NCI-H146 (cell line): ENCODE results near the gene LDB3.

ENCODE experiments used
- DNase-seq: peaks from one replicate; lab custom pipeline; 2025; lab: John Stamatoyannopoulos, UW

Gene LDB3

DNA sequence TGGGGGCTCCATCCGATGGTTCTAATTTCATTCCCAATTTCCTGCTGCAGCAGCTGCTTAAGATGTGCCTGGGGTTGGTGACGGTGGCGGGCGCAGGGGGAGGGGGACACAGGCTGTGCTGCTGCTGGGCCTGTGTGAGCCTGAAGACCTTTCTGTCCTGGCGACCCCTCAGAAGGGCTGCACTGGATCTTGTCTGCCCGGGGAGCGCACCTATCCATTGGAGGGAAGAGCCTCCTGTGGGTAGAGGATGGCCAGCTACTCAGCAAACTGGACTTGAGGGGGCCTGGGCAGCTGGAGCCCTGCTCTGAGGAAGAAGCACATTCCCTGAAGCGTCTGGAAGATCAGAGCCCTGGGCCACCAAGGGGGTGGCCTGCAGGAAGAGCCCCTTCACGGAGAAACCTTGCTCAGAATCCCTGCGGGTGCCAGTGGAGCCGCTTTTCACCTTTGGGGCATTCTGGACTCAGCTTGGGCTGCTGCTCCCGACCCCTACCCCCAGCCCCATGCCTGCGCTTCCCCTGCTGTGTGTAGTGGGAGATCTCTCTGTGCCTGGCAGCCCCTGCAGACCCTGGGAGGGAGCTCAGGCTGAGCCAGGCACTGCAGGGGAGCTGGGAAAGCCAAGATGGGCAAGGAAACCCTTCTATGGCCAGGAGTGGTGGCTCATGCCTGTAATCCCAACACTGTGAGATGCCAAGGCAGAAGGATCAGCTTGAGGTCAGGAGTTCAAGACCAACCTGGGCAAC is 17.8 kb downstream of the LDB3 start:
- DNase-seq = no peak

- no peak for DNase-seq
Measured at GRCh38 chr10:86686972-86687371, 18.7 kb downstream of the LDB3 start.

GRCh38 chr10:86687750-86688149 is 19.4 kb downstream of the LDB3 start:
- no peak for DNase-seq

DNA sequence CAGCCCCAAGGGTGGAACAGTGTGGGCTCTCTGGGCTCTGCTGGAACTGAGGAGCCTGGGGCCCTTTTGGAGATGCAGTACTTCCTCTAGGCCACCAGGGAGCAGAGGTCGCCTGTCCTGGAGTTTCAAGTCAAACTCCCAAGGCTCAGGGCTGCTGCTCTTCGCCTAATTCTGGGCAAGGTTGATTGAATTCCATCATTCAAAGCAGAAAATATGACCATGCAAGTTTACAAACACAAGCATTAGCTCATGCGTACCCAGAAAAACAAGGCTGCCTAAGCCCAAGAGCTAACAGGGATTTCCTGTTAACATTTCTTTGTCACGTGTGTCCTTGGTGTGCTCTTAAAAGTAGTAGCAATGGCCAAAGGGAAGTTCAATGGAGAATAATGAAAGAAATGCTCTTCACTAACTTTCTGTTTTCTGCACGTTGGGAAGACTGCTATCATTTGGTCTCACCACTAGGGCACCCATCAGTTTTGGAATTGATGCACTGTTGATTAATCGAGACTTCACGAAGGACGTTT is 20.1 kb downstream of the LDB3 start:
- peak; percentile 65 for DNase-seq

GRCh38 chr10:86689146-86689545 is 20.8 kb downstream of the LDB3 start:
- DNase-seq = no peak

DNA sequence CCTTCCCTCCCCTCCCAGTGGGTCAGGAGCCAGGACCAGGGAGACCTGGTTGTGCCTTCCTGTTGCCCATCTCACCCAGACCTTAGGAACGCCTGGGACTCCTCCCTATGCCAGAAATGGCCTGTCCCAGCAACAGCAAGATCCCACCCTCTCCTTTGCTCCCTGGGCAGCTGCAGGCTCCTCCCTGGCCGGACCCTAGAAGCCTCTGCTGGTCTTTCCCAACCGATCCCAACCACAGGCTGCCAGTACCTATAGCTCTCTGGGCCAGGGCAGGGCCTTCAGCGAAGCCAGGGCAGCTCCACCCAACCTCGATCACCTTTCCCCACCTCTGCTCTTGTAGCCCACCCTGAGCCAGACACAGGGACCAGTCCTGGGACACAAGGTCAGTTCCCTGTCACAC is 21.9 kb downstream of the LDB3 start:
- DNase-seq = no peak

DNA sequence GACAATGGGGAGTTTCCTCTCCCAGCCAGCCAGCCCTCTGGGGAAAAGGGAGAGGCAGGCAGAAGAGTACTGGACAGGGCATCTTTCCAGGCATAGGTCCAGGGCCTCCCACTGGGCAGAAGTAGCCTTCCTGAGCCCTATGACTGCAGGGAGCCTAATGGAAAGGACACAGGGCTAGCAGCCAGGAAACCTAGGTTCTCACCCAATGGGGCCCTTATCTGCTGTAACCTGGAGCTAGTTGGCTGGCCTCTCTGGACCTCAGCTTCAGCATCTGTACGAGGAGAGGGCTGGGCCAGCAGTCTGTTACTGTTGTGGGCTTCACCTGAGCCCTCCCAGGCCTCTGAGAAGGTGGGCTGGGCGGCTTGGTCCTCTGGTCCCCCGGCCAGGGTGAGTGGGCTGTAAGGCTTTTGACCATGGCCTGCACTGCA is 22.4 kb downstream of the LDB3 start:
- no peak for DNase-seq

GRCh38 chr10:86691333-86692022 is 23.2 kb downstream of the LDB3 start:
- no peak for DNase-seq

DNA sequence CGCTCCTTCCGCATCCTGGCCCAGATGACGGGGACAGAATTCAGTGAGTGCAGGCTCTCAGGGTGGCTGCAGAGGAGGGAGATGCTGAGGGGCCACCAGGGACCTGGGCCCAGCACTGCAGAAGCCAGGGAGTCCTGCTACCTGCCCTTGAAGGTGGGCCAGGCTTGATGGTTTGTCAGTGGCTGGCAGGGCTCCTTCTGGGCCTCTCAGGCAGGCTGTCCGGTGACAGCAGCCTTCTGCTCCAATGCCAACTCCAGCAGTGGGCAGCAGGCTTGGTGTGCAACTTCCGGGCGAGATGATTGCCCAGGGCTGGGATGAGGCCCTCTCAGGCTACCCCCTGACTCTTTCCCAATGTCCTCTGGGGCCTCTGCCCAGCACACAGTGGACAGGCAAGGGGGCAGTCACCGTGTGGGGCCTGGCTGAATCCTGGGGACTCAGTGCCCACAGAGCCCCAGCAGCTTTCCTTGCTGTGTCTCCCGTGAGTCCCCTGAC is 23.8 kb downstream of the LDB3 start:
- DNase-seq = no peak

DNA sequence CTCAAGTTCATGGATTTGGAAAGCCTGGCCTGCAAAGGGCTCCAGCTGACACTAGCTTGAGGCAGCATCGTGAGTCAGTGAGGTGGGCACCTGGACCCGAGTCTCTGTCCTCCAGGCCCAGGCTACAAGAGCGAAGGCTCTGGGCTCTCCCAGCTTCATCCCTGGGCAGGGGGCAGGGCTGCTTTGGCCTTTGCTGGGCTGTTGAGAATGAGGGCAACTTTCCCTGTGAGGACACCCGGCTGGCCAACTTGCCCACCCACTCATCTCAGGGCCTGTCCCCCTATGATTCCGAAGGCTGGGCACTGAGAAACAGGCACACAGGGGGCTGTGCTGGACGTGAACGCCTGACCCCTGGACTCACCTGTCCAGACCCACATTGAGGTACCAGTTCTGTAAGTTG is 24.4 kb downstream of the LDB3 start:
- DNase-seq = no peak

- DNase-seq = no peak
Measured at GRCh38 chr10:86693275-86693674, 25.0 kb downstream of the LDB3 start.

DNA sequence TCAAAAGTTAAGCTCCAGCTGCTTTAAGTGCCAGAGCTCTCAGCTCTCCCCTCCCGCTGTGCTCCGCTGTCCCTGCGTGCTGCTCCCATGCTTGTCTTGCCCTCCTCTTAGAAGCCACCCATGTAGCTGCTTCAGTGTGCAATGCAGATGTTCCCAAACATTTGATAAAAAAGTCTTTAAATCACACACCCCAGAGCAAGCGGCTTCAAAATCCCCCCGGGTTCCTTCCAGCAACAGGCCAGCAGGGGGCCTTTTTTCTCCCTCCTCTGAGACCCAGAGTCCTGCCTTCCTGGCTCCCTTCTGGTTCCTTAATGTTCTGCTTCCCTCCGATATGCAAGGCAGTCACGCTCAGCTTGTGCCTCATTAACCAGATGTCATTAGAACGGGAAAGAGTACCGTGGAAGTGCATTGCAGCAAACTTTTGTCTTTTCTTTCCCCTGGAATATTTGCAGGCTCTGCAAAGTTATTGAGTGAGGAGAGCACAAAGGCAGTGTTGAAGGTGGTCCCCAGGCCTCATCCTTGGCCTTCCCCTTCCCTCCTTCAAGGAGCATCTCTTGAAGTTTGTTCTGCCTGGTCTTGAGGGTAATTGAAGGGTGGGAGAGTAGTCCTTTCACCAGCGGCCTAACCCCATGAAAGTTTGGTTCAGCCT is 25.5 kb downstream of the LDB3 start:
- no peak for DNase-seq

DNA sequence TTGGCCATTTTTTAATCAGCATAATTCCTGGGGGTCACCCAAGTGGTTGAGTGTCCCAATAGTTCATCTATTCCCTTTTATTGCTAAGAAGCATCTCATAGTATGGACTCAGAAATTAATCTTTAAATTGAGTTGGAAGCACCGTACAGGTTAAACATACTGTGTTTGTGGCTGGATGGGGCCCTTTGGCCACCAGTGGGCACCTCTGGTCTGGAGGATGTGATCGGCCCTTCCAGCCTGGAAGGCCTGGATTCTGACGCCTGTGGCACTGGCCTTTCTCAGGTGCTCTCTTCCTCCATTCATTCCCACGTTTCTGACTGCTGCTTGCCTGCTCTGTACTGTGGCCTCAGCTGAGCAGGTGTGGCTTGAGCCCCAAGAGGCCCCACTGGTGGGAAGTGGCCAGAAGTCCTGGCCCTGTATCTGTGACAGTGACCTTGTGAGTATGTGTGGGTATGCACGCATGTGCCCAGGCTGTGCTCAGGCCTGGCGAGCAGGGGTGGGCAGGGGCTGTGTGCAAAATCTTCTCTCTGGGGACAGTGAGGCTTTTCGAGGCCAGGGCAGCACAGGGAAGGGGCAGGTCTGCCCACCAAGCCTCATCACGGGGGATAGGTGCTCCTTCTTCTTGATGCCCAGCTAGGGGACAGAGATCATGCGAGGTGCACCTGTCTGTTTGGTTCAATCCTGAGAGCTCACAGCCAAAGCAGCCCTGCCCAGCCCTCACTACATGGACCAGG is 30.1 kb downstream of the LDB3 start:
- no peak for DNase-seq

DNA sequence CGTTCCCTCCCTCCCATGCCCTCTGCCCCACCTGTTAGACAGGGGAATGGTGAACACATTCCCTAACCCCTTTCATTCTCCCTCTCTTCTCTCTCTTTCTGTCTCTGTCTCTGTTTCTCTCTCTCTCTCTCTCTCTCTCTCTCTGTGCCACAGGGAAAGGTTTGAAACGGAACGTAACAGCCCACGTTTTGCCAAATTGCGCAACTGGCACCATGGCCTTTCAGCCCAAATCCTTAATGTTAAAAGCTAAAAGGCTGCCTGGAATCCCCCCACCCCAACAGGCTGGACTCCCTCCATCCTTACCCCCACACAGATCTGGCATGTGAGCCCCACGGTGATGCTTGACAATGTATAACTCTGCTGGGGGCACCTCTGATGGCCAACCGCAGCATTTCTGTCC is 30.8 kb downstream of the LDB3 start:
- no peak for DNase-seq

DNA sequence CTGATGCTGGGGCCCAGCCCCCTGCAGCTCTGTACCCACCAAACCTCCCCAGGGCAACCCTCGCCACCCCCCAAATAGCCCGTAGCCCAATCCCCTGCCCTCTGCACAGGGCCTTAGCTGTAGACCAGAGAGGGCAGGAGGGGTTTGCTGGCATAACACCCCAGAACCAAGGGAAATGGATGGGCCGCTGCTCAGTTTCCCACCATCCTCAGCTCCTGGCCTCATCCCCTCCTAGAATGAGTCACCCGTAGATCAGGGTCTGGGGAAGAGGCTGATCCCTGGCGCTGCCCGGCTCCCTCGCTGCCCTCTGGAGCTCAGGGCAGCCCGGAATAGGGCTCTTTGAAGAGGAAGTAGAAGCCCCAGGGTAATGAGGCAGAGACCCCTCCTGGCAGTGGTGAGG is 31.2 kb downstream of the LDB3 start:
- DNase-seq = no peak

GRCh38 chr10:86699991-86700840 is 31.9 kb downstream of the LDB3 start:
- DNase-seq = no peak

GRCh38 chr10:86700851-86701617 is 32.7 kb downstream of the LDB3 start:
- DNase-seq = no peak

- DNase-seq = no peak
Measured at GRCh38 chr10:86703176-86703575, 34.9 kb downstream of the LDB3 start.

- DNase-seq = no peak
Measured at GRCh38 chr10:86705139-86705538, 36.8 kb downstream of the LDB3 start.

DNA sequence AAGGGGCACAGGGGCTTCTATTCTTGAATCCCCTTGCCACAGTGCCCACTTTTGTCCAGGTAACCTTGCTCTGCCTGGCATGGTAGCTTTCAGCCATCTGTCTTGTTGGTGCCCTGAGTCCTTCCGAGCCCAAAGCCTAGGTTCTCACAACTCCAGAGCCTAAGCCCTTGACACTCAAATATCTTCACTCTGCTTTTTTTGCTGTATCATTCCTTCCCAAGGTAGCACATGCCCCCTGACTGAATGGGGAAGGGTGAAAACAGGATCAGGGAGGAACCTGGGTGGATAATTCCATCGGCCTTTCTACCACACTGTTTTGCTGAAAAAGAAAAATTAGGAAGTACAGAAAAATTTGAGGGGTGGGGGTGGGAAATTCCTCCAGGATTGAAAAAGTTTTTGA is 37.6 kb downstream of the LDB3 start:
- no peak for DNase-seq
